Stimulated activated CD4-positive, alpha-beta T cell treated with anti-CD3 and anti-CD28 coated beads, Interleukin-4, amount 100 ng/mL, for 24 hours (primary cell): ENCODE results near the gene SLC4A1.
A peak's percentile ranks its signal among the peaks of the same experiment; 100 is the strongest.

Experiments
- DNase-seq: peaks from one replicate; pipeline ENCODE4 v3.0.0-alpha.2; 2020

SLC4A1 gene

GRCh38 chr17:44267818-44268490 is at the start of gene SLC4A1:
Gene SLC4A1 (minus strand): TSS chr17:44268135. CDS start chr17:44262866, 5,269 bp downstream.
- DNase-seq = no peak

GRCh38 chr17:44317545-44317944 is 49.6 kb upstream of the SLC4A1 start:
- DNase-seq = no peak

DNA sequence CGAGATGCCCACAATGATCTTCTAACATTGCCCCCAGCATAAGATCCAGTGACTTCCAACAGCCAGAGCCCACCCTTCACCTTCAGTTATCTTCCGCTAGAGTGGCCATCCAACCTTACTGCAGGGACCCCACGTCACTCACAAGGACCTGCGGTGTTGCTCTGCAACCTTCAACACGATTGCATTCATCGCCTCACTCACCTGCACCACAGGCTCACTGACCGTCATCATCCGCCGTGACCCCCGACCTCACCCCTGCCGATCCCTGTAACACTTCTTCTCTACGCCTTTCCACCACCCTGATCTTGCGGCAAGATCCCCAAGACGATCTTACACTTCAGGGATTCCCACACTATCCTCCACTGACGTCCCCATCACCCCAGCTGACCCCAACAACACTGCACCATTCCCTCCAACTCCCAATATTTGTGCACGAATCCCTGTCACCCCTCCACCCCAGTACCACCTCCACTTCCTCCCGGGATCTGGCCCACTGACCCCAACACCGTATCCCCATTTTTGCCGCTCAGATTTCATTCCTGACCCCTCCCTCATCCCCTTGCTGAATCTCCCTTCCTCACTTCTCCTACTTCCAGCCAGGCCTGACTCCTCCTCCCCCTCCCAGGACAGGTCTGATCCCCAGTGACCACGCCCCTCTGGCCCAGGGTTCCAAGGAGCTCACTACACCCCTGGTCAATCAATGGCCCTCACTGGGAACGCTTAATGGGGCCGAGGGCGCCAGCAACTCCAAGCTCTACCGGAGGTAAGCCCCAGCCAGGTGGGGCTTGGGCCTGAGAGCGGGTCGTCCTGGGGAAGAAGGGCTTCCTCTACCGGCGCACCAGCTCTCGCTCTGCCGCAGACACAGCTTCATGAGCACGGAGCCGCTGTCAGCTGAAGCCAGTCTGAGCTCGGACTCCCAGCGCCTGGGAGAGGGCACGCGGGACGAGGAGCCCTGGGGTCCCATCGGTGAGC is 48.1 kb upstream of the SLC4A1 start:
- DNase-seq = no peak

DNA sequence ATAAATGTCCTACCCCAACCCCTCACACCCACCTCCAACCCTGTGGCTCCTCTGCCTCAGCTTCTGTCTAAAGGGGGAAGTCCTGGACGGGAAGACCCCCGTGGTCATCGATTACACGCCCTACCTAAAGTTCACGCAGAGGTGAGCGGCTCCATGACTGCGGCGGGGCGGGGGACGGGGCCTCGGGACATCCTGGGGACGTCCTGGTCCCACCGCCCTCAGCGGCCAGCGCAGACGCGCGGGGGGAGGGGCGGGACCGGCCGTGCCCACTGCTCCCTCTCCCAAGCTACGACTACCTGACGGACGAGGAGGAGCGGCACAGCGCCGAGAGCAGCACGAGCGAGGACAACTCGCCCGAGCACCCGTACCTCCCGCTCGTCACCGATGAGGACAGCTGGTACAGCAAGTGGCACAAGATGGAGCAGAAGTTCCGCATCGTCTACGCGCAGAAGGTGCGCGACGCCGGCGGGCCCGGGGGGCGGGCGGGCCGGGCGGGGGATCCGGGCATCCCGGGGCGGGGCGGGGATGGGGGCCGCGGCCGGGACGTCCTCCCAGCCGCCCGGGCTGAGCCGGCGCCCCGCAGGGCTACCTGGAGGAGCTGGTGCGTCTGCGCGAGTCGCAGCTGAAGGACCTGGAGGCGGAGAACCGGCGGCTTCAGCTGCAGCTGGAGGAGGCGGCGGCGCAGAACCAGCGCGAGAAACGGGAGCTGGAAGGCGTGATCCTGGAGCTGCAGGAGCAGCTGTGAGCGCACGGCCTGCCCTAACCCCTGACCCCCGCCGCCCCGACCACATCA is 47.1 kb upstream of the SLC4A1 start:
- DNase-seq = peak; percentile 54

DNA sequence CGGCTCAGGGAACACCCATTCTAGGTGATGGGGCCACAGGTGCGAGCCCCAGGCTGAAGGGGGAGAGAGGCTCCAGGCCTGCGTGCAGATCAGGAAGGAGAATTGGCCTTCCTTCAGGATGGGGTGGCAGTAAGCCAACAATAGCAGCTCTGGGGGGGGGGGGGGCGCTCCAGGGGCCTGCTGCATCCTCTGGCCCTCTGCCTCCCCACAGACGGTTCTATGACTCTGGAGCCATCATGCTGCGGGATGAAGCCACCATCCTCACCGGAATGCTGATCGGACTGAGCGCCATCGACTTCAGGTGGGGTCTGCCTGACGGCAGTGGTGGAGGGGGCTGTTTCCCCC is 46.6 kb upstream of the SLC4A1 start:
- no peak for DNase-seq

DNA sequence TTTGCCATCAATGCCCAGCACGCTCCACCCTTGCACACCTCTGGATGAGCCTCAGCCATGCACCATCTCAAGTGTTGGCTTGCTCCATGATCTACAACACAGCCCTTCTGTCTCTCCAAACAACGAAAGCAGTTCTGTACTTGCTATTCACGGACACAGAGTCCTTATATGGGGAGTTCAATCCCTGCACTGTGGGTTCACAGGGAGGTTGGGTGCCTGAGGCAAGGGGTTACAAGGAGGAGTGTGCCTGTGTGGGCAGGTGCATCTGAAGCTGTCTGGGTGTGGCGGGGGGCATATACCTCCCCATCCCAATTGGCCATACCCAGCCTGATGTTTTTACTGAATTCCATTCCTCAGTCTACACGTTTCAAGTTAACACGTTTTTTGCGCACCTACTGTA is 46.1 kb upstream of the SLC4A1 start:
- no peak for DNase-seq

DNA sequence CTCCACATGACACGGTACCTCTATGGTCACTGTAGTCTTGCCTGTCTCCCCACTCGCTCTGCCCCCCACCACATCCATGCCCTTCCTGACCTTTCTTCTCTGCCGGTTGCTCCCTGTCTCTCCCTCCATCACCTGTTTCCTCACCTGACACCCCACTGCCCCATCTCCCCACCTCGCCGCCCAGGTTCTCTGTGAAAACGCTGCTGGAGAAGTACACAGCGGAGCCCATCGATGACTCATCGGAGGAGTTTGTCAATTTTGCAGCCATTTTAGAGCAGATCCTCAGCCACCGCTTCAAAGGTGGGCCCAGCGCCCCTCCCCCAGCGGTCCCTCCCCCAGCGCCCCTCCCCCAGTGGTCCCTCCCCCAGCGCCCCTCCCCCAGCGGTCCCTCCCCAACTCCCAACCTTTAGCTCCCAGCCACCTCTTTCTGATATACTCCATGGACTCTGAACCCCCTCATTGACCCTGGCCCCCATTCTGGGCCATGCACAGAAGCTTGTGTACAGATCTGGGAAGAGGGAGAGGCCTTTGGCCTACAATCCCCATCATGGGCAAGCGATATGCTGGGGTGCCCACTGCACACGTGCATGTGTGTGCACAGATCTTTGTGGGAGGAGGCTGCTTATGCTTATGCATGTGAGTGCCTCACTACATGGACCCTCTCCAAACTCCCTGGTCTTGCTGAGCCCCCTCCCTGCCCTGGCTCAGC is 44.6 kb upstream of the SLC4A1 start:
- DNase-seq = no peak

GRCh38 chr17:44311562-44312181 is 43.7 kb upstream of the SLC4A1 start:
- DNase-seq = no peak

- DNase-seq = no peak
These were observed 42.9 kb upstream of the SLC4A1 start for GRCh38 chr17:44310609-44311376.

DNA sequence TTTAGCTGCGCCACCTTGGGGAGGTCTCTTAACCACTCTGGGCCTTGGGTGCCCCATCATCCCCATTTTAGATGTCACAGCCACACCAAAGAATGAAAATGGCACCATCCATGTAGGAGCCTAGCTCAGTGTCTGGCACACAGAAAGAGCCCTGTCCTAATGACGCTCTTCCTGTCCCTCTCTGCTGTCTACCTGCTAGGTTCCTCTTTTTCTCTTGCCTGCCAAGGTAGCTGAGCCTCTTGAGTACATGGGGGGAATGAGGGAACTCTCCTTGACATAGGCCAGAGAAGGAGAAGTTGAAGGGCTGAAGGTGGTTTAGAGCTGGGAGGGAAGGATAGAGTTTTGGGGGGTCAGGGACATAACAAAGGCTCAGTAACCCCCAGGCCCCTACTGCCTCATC is 42.3 kb upstream of the SLC4A1 start:
- no peak for DNase-seq

- DNase-seq = no peak
These were observed 41.5 kb upstream of the SLC4A1 start for GRCh38 chr17:44309472-44309871.

GRCh38 chr17:44308865-44309264 is 40.9 kb upstream of the SLC4A1 start:
- no peak for DNase-seq

DNA sequence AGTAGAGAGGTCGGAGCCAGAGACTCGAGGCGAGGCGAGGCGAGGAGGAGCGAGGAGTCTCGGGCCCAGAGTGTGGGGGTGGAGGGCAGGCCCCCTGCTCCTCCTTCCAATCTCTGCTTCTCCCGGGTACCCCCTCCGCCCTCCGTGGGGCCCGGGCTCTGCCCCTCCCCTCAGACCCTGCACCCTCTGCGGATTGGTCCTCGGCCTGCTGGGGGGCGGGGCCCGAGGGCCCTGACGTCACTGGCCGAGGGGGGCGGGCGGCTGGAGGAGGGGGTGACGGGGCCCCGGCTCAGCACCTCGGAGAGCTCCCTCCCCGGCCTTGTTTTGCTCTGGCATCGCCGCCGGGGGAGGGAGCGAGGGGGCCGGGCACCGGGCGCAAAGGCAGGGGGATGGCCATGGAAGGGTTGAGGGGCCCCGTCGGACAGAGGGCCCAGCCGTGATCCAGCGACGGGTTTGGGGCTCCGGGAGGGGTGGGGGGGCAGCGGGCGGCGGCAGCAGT is 40.4 kb upstream of the SLC4A1 start, which contains the start of gene RUNDC3A:
Gene RUNDC3A, plus strand, starts transcription at position 282 of the 499 bp plus-strand sequence. CDS start 232 bp downstream, outside the sequence.
- DNase-seq = peak; percentile 82

DNA sequence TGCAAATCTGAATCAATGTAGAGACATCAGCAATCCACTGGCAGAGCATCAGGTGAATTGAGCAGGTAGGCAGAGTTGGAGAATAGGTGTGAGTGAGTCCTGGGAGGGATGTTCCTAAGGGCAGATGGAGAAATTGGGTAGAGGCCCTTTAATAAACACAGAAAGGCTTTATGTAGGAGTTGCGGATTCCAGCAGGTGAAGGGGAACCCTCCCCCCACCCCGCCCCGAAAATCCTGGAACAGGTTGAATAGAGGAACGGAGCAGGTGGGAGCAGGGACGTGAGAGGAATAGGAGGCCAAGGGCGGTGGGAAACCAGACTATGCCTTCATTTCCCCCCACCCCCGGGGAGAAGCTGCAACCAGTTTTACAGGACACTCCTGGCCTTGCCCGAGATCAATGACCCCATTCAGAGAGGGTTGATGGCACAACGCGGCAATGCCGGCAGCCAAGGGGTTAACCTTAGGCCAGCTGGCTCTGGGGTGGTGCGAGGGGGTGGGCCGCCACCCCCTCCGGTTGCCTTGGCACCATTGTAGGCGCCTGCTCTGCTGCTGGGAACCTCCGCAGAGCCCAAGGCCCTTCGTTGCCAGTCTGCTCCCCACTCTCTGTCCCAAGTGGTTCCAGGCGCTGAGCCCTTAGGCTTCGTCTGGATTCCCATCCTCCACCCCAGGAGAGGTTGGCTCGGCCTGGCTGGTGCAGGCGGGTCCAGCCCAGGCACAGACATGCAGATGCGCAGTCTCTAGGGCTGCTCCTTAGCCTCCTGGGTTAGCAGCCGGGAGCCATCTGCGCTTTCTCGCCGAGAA is 39.7 kb upstream of the SLC4A1 start:
- no peak for DNase-seq

- DNase-seq = no peak
These were observed 36.7 kb upstream of the SLC4A1 start for GRCh38 chr17:44304651-44305050.

- DNase-seq = no peak
These were observed 30.0 kb upstream of the SLC4A1 start for GRCh38 chr17:44297975-44298374.

DNA sequence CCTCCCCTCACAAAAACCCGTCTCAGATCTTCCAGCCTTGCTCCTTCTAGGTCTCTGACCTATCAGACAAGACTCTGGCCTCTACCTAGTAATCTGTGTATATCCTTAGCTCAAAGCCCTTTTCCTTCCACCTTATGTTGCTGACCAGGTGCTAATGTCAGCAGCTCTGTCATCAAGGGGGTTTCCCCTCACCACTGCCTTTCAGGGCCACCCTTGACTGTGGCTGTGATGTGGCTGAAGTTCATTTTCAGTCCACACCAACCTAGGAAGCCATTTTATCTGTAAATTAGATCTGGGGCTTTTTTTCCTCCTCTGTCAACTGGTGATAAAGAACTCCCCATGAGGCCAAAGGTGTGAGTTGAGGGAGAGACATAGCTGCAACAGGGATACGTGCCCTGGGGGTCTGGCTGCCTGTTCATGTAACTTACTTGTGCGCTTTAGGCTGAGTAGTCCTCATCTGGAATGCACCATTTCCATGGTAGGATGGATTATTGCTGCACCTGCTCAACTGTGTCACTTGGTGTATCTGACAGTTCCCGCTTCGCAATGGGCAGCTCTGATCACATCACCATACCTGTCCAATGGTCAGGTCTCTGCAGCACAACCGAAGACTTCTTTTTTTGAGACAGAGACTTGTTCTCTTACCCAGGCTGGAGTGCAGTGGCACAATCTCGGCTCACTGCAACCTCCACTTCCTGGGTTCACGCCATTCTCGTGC is 25.7 kb upstream of the SLC4A1 start:
- DNase-seq = no peak

DNA sequence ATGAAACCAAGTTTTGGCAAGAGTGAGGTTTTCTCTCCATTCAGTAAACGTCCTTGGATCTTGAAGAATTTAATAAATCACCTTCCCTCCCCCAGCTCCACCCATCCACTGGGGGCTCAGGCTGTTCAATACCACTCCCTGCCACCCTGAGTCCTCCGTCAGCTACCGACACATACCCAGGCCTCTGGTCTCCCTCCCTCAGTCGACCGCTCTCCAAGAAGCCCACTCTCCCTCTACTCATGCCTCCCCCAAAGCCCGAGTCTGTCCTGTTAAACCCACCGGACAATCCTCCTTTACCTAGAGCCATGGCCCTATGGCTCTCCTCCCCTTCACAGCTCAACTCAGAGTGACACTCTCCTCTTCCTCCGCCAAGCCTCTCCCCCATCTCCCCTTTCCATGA is 19.7 kb upstream of the SLC4A1 start:
- no peak for DNase-seq

DNA sequence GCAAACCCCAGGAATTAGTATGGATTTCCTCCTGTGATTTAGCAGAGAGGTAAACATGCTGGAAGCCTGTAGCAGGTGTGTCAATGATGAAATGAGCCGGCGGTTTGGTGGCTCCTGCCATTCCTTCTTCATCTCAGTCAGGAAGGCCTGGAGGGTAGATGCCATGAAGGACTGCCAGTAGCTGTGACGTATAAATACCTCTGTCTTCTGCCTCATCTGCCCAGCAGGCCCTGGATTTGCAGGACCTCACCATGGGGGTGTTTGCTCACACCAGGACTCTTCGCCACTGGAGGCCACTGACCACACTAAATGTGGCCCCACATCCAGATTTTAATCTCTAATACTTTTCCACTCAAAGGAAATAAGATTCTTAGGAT is 16.1 kb upstream of the SLC4A1 start:
- no peak for DNase-seq
